HG02588 (cell line): ENCODE measurements around the gene FERD3L.

Experiments used
- ATAC-seq: cut with Tn5 transposase; IDR thresholded peaks from one replicate; pipeline ENCODE4 v1.9.1; 2021; ENCODE audit warnings: mild to moderate bottlenecking, moderate library complexity; ENCODE audit not compliant: unreplicated experiment

Gene FERD3L

DNA sequence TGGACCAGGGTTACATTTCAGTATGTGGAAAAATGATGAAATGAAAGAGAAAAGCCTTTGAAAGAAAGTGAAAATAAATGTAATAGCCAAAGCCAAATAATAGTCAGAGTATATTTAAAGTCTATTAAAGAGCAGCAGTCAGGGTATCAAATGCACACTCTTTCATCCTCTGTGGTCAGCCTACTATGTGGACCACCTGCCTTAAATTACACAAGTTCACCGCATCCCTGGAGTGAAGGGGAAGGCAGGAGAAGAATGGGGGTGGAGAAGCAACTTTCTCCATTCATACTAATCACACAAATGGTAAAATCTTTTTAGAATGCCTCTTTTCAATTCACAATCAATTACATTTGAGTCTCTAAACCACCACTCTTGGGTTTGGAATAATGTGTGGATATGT, 43.7 kb downstream of the FERD3L start:
- ATAC-seq, result no peak

DNA sequence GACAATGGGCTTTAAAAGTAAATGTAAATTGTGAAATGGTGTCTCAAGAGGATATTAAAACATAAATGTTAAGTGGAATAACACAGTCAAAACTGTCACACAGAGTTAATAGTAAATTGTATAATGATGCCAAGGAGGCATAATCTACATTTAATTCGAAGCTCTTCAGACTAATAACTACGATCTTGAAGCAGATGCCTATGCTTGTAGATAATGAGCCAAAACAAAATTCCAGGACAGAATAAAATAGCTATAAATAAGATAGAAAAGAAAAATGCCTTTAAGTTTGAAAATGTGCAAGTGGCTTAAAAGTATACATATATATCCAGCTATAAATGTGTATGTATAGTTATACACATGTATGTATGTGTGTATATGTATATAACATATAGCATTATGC, 45.3 kb downstream of the FERD3L start:
- ATAC-seq, result no peak

DNA sequence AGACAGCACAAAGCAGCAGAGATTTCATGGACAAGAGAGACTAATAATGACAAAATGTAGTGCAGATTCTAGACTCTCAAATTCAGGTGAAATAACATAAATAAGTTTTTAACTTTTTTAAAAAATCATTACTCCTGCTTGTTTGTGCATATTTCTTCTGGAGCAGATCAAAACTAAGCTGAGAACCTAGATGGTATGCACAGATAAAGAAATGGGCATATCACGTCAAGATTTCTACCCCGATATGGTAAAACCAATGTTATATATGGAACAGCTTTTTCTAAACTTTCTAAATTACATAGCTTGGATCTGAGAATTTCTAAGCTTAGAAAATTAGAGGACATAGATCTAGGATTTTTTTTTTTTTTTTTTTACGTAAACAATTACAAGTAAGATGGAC, 46.0 kb downstream of the FERD3L start:
- ATAC-seq, result no peak

DNA sequence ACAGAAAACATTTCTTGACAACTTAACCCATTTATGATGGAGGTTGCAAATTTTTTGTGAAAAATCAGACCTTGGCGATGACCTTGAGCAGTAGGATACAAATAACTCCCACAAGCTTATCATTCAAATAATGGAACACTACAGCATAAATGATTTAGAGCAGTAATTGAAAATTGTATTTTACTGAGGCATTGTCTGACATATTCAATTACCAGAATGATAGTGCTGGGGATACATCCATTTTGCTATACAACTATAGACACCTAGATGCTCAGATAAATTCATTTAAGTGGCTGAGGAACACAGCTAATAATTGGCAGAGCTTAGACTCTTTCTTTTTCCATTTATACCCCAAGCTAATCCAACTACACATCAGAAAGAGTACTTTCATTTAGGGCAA, 46.7 kb downstream of the FERD3L start:
- ATAC-seq, result no peak

DNA sequence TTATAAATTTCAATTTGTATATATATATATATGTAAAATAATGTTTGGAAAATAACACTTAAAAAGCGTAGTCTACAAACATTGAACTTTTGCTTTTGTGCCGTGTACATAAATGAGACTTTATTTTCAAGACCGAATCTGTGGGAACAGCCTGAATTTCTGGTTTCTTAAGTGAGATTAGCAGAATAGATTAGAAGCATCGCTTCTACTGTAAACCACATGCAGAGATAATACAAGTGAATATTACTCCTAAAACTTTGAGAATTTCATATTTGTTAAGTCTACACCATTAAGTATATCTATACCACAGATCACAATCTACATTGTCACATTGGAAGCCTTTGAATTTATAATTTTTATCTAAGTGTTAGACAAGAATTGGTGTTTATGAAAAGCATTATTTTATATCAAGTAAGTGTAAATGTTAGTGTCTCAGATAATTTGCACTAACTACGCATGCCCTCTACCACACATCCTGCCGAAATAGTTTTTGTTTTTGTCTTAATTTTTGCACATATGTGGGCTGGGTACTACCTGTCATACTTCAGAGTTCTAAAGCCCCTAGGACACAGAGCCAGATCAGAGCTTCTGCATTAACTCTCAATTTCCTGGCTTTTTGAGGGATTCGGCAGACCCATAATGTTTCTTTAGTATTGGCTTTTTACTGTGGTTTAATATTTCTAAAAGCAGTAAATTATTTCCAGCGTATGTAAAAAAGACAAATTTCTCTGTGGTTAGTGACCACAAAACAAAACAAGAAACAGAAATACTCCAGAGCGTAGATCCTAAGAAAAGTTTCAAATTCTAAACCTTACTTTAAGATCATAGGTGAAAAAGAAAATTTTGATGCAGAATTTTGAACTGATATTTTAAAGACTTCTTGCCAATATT, 47.8 kb downstream of the FERD3L start:
- no peak for ATAC-seq

DNA sequence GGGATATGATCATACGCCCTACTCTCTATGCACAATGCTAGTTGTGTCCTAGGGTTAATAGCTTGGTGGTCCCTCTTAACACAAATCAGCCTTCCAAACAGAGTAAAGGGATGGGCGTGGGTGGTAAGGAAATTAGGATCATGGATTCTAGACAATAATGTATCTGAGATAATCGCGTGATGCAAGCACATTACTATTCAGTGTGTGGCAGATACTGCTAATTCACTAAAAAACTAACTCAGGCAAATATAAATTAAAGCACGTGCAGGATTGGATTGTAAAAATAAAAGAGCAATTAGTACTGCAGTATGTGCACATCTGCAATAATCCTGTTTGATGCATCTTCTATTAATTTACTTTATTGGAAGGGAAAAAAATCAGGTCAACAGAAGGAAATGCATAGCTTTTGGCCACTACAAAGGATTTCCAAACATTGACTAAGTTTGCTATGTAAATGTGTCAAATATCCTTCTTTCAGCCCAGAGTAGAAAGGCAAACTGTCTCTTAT, 49.8 kb downstream of the FERD3L start:
- ATAC-seq, result no peak
